Measurements from ENCODE around the gene ATG14.

GRCh38 chr14:55414551-55414950 lies 2.9 kb upstream of the ATG14 start:
- TF ChIP-seq CTCF (IDR thresholded peaks at IDR 0.05) (no peak), POLR2A (IDR thresholded peaks at IDR 0.05) (no peak), POLR2AphosphoS5 (IDR thresholded peaks at IDR 0.05) (no peak)

Measured in transverse colon (tissue), 4 donors.